H1 (cell line): ENCODE results near the gene PLB1. TPM values are rescaled to one million over a fixed set of nuclear protein-coding genes. Genes with fewer than 3 reads are reported as not detected.

Experiments
- CBX5 ChIP-seq: fragments of 300-800, 300-1000 bp; sonication (generic); IDR thresholded peaks from 2 replicates; pipeline ENCODE4 v1.7.1; 2016; ENCODE audit warnings: antibody characterized with exemption, low read length, low read depth
- CHD2 ChIP-seq: IDR thresholded peaks from 2 replicates; pipeline ENCODE4 v1.6.1; 2012; ENCODE audit warnings: low read length, improper control_type of control experiment
- SIN3A ChIP-seq, 2 experiments: IDR thresholded peaks in 1 of 2; conservative IDR thresholded peaks in 1 of 2; 2 replicates each; pipeline ENCODE4 v1.6.1; 2011 to 2012; ENCODE audit warnings: low read length in 2 of 2, improper control_type of control experiment in 1 of 2, low read depth in 1 of 2, mild to moderate bottlenecking in 1 of 2
- SIRT6 ChIP-seq: IDR thresholded peaks from one replicate; pipeline ENCODE4 v1.7.1; 2012; ENCODE audit warnings: low read length, inconsistent platforms
- polyA plus RNA-seq, 7 experiments: library from polyadenylated mRNA; depleted of rRNA in 3 of 7; stranded (reverse) in 5 of 7; unstranded in 2 of 7; fragments of >200 nt in 5 of 7; fragments of 200-250 nt in 2 of 7; gene quantifications; 1 replicate in 5 of 7; 2 replicates in 1 of 7; 4 replicates in 1 of 7; pipeline versions ENCODE4 v1.2.1 to v1.2.3, GENCODE V29; 2011 to 2013; ENCODE audit warnings: missing spikeins in 2 of 7, mixed read lengths in 2 of 7
- total RNA-seq: library from RNA; stranded (reverse); fragmentation: NEBNext Ultra II Directional; extraction: Animal tissue kit (Norgen Biotek cat#: 25700); gene quantifications from 2 replicates; pipeline ENCODE4 v1.2.1, GENCODE V29; 2021
- TF ChIP-seq, protein P1 (sequence below): fragments of 300-600 bp; sonication (generic); IDR thresholded peaks from 2 replicates; pipeline ENCODE4 v1.7.1; 2012; ENCODE audit warnings: low read length, moderate library complexity, mild to moderate bottlenecking, inconsistent platforms; ENCODE audit not compliant: insufficient replicate concordance

Gene PLB1
- total and polyA plus RNA-seq, 2 of the 8 experiments (the other 6 are each of a cell fraction or from before 2014, with no cell fraction given): 0.20 to 0.36 TPM

DNA sequence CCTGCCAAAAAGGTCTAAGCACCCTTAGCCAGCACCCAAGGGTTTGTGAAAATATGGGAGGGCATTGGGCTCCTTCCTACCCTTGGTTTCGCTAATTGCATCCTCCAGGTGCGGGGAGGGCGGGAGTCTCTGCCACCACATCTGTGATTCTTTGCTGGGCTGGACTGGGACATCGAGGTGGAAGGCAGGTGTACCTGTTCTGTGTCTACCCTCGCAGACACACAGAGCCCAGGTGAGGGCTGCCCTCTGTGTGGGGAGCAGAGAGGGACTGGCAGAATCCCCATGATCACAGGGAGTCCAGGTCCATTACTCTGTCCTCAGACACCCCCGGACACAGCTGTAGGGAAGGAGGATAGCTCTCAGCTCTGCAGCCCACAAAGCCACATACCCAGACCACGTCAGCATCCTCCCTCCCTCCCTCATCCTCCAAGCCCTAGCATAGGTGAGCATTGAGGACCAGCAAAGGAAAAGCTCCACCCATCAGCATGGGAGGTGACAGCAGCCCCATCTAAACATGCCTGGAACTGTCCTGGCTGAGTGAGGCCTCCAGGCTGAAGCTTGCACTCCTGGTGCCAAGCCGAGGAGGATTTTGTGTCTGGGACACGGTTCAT lies 49.8 kb downstream of the PLB1 start (continued):
- TF ChIP-seq CBX5 (no peak), SIRT6 (no peak), CHD2 (no peak), SIN3A (conservative IDR thresholded peaks at IDR 0.05 in 1 of 2, IDR thresholded peaks at IDR 0.05 in 1 of 2; ENCODE audit: low read depth in 1 of 2, low read length in 2 of 2) (no peak)
- TF ChIP-seq, protein P1, sequence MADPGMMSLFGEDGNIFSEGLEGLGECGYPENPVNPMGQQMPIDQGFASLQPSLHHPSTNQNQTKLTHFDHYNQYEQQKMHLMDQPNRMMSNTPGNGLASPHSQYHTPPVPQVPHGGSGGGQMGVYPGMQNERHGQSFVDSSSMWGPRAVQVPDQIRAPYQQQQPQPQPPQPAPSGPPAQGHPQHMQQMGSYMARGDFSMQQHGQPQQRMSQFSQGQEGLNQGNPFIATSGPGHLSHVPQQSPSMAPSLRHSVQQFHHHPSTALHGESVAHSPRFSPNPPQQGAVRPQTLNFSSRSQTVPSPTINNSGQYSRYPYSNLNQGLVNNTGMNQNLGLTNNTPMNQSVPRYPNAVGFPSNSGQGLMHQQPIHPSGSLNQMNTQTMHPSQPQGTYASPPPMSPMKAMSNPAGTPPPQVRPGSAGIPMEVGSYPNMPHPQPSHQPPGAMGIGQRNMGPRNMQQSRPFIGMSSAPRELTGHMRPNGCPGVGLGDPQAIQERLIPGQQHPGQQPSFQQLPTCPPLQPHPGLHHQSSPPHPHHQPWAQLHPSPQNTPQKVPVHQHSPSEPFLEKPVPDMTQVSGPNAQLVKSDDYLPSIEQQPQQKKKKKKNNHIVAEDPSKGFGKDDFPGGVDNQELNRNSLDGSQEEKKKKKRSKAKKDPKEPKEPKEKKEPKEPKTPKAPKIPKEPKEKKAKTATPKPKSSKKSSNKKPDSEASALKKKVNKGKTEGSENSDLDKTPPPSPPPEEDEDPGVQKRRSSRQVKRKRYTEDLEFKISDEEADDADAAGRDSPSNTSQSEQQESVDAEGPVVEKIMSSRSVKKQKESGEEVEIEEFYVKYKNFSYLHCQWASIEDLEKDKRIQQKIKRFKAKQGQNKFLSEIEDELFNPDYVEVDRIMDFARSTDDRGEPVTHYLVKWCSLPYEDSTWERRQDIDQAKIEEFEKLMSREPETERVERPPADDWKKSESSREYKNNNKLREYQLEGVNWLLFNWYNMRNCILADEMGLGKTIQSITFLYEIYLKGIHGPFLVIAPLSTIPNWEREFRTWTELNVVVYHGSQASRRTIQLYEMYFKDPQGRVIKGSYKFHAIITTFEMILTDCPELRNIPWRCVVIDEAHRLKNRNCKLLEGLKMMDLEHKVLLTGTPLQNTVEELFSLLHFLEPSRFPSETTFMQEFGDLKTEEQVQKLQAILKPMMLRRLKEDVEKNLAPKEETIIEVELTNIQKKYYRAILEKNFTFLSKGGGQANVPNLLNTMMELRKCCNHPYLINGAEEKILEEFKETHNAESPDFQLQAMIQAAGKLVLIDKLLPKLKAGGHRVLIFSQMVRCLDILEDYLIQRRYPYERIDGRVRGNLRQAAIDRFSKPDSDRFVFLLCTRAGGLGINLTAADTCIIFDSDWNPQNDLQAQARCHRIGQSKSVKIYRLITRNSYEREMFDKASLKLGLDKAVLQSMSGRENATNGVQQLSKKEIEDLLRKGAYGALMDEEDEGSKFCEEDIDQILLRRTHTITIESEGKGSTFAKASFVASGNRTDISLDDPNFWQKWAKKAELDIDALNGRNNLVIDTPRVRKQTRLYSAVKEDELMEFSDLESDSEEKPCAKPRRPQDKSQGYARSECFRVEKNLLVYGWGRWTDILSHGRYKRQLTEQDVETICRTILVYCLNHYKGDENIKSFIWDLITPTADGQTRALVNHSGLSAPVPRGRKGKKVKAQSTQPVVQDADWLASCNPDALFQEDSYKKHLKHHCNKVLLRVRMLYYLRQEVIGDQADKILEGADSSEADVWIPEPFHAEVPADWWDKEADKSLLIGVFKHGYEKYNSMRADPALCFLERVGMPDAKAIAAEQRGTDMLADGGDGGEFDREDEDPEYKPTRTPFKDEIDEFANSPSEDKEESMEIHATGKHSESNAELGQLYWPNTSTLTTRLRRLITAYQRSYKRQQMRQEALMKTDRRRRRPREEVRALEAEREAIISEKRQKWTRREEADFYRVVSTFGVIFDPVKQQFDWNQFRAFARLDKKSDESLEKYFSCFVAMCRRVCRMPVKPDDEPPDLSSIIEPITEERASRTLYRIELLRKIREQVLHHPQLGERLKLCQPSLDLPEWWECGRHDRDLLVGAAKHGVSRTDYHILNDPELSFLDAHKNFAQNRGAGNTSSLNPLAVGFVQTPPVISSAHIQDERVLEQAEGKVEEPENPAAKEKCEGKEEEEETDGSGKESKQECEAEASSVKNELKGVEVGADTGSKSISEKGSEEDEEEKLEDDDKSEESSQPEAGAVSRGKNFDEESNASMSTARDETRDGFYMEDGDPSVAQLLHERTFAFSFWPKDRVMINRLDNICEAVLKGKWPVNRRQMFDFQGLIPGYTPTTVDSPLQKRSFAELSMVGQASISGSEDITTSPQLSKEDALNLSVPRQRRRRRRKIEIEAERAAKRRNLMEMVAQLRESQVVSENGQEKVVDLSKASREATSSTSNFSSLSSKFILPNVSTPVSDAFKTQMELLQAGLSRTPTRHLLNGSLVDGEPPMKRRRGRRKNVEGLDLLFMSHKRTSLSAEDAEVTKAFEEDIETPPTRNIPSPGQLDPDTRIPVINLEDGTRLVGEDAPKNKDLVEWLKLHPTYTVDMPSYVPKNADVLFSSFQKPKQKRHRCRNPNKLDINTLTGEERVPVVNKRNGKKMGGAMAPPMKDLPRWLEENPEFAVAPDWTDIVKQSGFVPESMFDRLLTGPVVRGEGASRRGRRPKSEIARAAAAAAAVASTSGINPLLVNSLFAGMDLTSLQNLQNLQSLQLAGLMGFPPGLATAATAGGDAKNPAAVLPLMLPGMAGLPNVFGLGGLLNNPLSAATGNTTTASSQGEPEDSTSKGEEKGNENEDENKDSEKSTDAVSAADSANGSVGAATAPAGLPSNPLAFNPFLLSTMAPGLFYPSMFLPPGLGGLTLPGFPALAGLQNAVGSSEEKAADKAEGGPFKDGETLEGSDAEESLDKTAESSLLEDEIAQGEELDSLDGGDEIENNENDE: no peak
